GM18498 (cell line): ENCODE results near the gene KCNH8.

ENCODE experiments used
- ATAC-seq: cut with Tn5 transposase; IDR thresholded peaks from one replicate; pipeline ENCODE4 v1.9.1; 2021; ENCODE audit warnings: mild to moderate bottlenecking, moderate library complexity; ENCODE audit not compliant: unreplicated experiment

Gene KCNH8

GRCh38 chr3:19574268-19574667 lies 426.0 kb downstream of the KCNH8 start:
- ATAC-seq = no peak

- no peak for ATAC-seq
Observed at GRCh38 chr3:19576343-19576742, 428.0 kb downstream of the KCNH8 start.
